Stimulated activated CD8-positive, alpha-beta memory T cell treated with anti-CD3 and anti-CD28 coated beads, Interleukin-4, amount 100 ng/mL, for 1 hour (primary cell): ENCODE measurements around the gene CCN6.
A peak's percentile ranks its signal among the peaks of the same experiment; 100 is the strongest.
"Not testable (repeated sequence)": the region's sequence is repeated elsewhere in the genome, so short reads cannot be mapped to it uniquely, and the experiment has no call there.

Experiments used
- DNase-seq, 2 donors: peaks; one replicate each; pipeline ENCODE4 v3.0.0-alpha.2; 2020; ENCODE audit warnings: low read depth in 2 of 2, low spot score in 1 of 2

The CCN6 gene

DNA sequence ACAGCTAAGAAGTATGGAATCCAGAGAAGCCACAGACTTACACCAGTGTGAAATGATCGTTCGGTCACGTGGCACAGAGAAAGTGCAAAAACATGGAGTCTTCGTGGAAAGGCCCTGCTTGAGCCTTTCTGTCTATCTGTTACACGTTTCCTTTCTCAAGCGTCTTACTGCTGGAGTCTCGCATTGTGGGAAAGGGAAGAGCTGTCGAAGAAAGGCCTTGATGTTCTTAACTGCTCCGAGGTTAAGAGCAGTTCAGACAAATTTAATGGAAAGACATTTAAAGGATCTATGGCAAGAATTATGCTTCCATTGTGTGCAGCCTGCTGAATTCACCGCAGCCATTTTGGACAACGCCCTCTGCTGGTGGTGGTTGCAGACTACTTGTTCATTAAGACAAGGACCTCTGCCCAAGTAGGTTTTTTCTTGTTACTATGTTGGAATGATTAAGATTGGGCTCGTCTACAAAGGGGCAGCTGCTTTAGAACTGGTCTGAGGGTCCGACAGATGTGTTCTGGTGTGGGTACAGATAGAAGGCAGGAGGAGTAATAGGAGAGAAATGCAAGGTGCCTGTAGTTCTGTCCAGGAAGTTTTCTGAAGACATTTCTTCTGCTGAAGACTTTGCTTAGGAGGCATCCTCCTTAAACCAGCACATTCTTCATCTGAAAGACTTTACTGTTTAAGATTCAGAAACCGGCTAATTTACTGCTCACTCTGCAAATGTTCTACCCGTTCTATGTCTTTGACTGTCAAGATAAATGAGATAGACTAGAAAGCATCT is 24.7 kb upstream of the CCN6 start:
- DNase-seq: peak; percentile 28 to 40

DNA sequence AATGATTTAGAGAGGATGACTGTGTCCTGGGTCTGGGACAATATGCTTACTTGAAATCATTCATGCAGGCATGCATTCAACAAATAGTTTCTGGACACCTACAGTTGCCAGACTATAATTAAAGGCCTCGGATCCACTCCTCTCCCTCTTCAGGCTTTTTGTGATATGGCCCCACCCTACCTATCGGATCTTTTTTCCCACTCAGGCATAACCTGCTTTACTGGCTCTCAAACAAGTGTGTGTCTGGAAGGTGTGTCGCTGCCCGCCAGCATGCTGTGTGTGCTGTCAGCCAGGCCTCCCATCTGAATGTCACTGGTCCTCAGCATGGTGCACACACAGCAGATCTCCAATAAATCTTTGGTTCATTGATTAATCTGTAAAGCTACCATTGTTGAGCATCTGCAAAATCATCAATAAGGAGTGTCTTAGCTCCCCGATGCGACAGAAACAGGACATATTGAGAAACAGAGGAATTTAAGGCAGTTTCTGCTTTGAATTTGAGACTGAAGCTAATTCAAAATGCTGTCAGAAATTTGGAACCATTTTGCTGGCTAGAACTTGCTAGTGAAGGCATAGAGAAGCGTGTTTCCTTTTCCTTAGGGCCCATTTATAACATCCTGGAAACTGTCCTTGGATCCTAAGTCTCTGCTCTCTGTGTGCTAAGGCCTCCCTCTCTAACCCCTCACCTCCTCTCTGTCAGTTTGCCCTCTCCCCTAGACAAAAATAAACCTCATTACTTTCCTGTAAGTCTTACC is 23.5 kb upstream of the CCN6 start:
- no peak for DNase-seq

GRCh38 chr6:112030961-112031660 is 22.8 kb upstream of the CCN6 start:
- no peak for DNase-seq

- DNase-seq: no peak
These were observed 21.9 kb upstream of the CCN6 start for GRCh38 chr6:112031960-112032359.

DNA sequence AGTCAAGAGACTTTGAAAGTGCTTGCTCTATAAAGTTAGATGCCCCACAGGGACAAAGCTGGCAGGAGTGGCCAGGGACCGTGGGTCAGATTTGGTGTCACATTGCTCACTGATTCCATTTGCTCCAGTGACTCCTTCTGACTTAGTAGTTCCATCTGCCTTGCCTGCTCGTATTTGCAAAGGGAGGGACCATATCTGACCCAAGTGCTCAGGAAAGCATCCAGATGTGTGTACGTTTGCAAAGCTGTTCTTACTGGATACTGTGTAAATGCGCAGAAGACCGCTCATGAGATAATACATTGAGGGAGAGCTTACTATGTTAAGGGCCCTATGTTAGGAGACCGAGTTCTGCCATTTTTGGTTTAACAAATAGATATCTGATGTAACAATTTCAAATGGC is 21.2 kb upstream of the CCN6 start:
- no peak for DNase-seq

- no peak for DNase-seq
These were observed 19.9 kb upstream of the CCN6 start for GRCh38 chr6:112033791-112034615.

GRCh38 chr6:112034616-112034995 is 19.3 kb upstream of the CCN6 start:
- no peak for DNase-seq

GRCh38 chr6:112036088-112036637 is 17.7 kb upstream of the CCN6 start:
- no peak for DNase-seq

DNA sequence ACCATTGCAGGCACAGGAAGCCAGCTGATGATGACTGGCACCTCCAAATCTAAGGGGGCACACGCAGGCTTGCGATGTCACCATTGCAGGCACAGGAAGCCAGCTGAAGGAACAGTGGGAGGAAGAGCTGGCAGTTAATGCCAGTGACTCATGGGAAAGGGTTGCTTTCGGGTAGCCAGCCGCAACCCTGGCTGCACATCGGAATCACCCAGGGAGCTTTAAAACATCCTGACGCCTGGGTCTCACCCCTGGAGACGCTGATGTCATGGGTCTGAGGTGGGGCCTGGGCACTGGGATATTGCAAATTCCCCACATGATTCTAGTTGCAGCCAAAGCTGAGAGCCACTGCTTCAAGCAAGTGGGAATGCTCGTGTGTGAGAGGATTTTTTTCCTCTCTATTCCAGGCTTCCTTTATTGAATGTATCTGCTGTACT is 16.1 kb upstream of the CCN6 start:
- DNase-seq: no peak

DNA sequence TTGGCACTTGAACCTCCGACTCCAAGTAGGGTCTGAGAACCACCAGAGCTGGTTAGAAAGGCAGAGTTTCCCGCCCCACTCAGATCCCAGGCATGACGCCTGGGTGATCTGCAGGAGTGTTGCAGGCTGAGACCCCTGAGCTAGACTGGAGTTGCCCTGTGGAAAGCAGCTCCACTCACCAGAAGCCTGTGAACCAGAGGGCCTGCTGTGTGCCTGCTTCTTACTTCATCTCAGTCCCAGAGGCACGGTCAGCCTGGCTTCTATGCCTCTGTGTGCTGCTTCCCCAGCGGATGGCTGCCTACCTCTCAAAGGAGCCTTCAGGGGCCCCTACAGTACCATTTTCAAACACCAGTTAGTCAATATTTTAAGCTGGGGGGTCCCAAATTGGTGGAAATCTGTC is 15.6 kb upstream of the CCN6 start:
- no peak for DNase-seq

GRCh38 chr6:112038756-112039430 is 15.0 kb upstream of the CCN6 start:
- DNase-seq: no peak

GRCh38 chr6:112039431-112039770 is 14.5 kb upstream of the CCN6 start:
- no peak for DNase-seq

DNA sequence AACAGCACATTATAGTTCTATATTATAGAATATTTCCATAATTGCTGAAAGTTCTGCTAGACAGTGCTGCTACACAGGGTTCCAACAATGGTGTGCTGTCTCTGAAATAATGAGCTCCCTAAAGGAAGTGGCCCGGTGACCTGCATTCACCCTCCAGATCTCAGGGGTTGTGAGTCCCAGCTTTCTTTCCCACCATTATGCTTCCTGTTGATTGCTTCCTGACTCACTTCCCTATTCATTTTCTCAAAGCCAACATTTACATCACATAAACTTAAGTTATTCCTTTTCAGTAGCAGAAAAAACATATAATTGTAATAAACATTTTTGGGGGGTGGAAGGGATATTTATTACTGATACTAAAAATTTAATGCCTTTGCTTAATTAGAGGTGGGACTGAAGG is 12.9 kb upstream of the CCN6 start:
- no peak for DNase-seq

DNA sequence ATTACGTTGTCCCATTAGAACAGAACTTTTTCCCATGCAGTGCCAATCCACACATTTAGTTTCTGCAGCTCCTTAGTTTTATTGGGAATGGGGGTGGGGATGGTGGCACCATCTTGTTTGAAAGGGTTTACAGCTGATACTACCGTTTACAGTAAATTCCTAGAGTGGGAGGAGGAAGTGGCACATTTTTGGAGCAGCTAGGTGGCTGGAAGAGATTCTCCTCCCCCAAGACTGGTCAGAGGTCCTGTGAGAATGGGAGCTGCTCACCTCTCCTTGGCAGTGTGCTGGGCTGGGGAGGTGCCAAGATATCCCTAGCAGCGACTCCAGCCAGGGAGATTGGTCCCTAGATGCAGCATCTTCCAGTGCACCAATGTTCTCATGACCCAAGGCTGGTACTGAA is 12.4 kb upstream of the CCN6 start:
- no peak for DNase-seq

GRCh38 chr6:112043032-112044007 is 10.6 kb upstream of the CCN6 start:
- peak; percentile 81 to 83 for DNase-seq

DNA sequence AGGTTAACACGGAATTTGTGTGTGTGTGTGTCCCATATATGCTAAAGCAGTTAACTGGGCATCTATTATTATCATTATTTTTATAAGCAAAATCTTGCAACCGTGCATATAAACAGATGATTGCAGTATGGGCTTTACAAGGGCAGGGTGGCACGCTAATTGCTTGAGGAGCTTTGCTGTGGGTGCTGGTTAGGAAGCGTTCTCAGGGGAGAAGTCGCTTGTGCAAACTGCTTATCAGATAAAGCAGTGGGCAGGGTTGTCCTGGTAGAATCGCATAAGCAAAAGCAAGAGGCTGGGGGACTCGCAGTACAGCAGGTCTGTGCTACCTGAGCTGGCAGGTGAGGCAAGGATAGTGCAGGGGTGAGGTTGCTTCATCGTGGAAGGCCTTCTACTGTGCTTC is 9.7 kb upstream of the CCN6 start:
- DNase-seq: no peak

DNA sequence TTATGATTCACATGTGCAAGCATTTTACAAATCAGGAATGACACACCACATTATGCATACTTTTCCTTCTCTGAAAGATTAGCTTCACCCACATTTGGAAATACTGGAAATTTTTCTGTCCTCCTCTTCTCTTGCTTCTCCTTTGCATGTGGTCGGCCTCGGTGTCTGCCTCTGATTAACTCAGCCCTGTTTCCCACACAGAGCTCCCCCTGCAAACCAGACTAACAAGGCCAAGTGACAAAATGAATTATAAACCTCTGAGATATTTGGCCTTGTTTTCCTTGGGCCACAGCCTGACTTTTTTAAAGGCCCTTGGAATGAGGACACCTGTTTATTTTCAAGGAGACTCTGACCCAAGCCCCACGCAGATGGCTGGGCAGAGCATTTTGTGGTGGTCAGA is 9.0 kb upstream of the CCN6 start:
- DNase-seq: no peak

GRCh38 chr6:112047523-112047922 is 6.4 kb upstream of the CCN6 start:
- DNase-seq: not testable (repeated sequence)
